Endothelial cell of umbilical vein (primary cell): ENCODE measurements around the gene SKOR2. TPM values are rescaled to one million over a fixed set of nuclear protein-coding genes. Genes with fewer than 3 reads are reported as not detected.

Experiments used
- BruUV-seq: library from RNA; stranded (reverse); fragments of 400-500 nt; replicated peaks from 2 replicates; lab custom pipeline; 2021; lab: Mats Ljungman, UMichigan
- CTCF ChIA-PET: fragments of 300-600, 350-600 bp; sonication (Branson Sonifier 250); formaldehyde crosslinking; loops from one replicate; lab custom pipeline; 2021; ENCODE audit warnings: antibody characterized with exemption, inconsistent platforms; lab: Charles Lee
- POLR2A ChIA-PET: fragments of 300-600, 350-600 bp; sonication (Branson Sonifier 250); formaldehyde crosslinking; loops from one replicate; lab custom pipeline; 2021; ENCODE audit warnings: antibody characterized with exemption, inconsistent platforms; lab: Charles Lee
- DNase-seq: peaks from one replicate; pipeline ENCODE4 v3.0.0-alpha.2; 2011; ENCODE audit warnings: low read depth, low spot score
- FAIRE-seq: peaks from 2 replicates; lab custom pipeline; 2011; peaks lifted over from hg19 to GRCh38; lab: Jason Lieb, UNC
- H2AFZ ChIP-seq: 2 replicates; pipeline ENCODE4 v1.6.0; 2012; ENCODE audit warnings: low read depth, low read length, control low read depth, inconsistent platforms
- H3K27ac ChIP-seq: 2 replicates; pipeline ENCODE4 v1.5.1; 2011; ENCODE audit warnings: low read depth, mild to moderate bottlenecking, control low read depth, low read length, moderate library complexity; ENCODE audit not compliant: insufficient read depth
- H3K27me3 ChIP-seq, 2 experiments: 2 replicates each; pipeline versions ENCODE4 v1.6.0 to v1.6.1; 2011; ENCODE audit warnings: low read length in 2 of 2, mixed read lengths in 1 of 2; ENCODE audit not compliant: control insufficient read depth in 2 of 2, insufficient read depth in 2 of 2
- H3K36me3 ChIP-seq, 2 experiments: 2 replicates in 1 of 2; 3 replicates in 1 of 2; pipeline ENCODE4 v1.5.1; 2011; ENCODE audit warnings: low read length in 2 of 2, mild to moderate bottlenecking in 1 of 2, moderate library complexity in 1 of 2; ENCODE audit not compliant: control insufficient read depth in 2 of 2, insufficient read depth in 2 of 2; ENCODE audit errors: extremely low read depth in 1 of 2
- H3K4me1 ChIP-seq: 3 replicates; pipeline ENCODE4 v1.5.1; 2011; ENCODE audit warnings: mild to moderate bottlenecking, low read length; ENCODE audit not compliant: control insufficient read depth, insufficient read depth; ENCODE audit errors: extremely low read depth
- H3K4me2 ChIP-seq: 2 replicates; pipeline ENCODE4 v1.6.1; 2011; ENCODE audit warnings: low read length, control low read depth, mixed read lengths; ENCODE audit not compliant: insufficient read depth
- H3K4me3 ChIP-seq, 3 experiments: fragments of 200-600 bp in 1 of 3; sonication (generic), shearing (Covaris generic) in 1 of 3; replicated peaks in 1 of 3; 2 replicates each; pipeline ENCODE4 v1.5.1; 2011 to 2016; ENCODE audit warnings: control low read depth in 3 of 3, low read length in 3 of 3, mild to moderate bottlenecking in 2 of 3, inconsistent platforms in 1 of 3, low read depth in 1 of 3, moderate library complexity in 1 of 3; ENCODE audit not compliant: insufficient read depth in 1 of 3
- H3K79me2 ChIP-seq: 2 replicates; pipeline ENCODE4 v1.6.0; 2012; ENCODE audit warnings: low read length, inconsistent platforms; ENCODE audit not compliant: control insufficient read depth, insufficient read depth
- H3K9ac ChIP-seq: replicated peaks from 2 replicates; pipeline ENCODE3; 2011; ENCODE audit warnings: low read length, control low read depth; ENCODE audit not compliant: insufficient read depth; ENCODE audit errors: extremely low read depth
- H3K9me1 ChIP-seq: replicated peaks from 3 replicates; pipeline ENCODE4 v1.6.0; 2011; ENCODE audit warnings: mild to moderate bottlenecking, low read length; ENCODE audit not compliant: control insufficient read depth, insufficient read depth; ENCODE audit errors: extremely low read depth
- H3K9me3 ChIP-seq: replicated peaks from 2 replicates; pipeline ENCODE4 v1.5.1; 2012; ENCODE audit warnings: low read length, inconsistent platforms; ENCODE audit not compliant: control insufficient read depth, insufficient read depth
- H4K20me1 ChIP-seq: replicated peaks from 2 replicates; pipeline ENCODE3; 2011; ENCODE audit warnings: mild to moderate bottlenecking, low read length; ENCODE audit not compliant: control insufficient read depth, insufficient read depth; ENCODE audit errors: extremely low read depth
- EZH2 ChIP-seq: IDR thresholded peaks from 2 replicates; pipeline ENCODE4 v1.6.1; 2012; ENCODE audit warnings: borderline replicate concordance, low read depth, mild to moderate bottlenecking, moderate library complexity, low read length, inconsistent platforms; ENCODE audit not compliant: severe bottlenecking
- FOS ChIP-seq: IDR thresholded peaks from 2 replicates; pipeline ENCODE4 v1.6.1; 2011; ENCODE audit warnings: mild to moderate bottlenecking, low read length, moderate library complexity, borderline replicate concordance; ENCODE audit not compliant: insufficient read depth
- GATA2 ChIP-seq: IDR thresholded peaks from 2 replicates; pipeline ENCODE4 v1.7.0; 2011; ENCODE audit warnings: low read depth, mild to moderate bottlenecking, moderate library complexity, mixed read lengths, low read length; ENCODE audit not compliant: insufficient read length, insufficient read depth
- JUN ChIP-seq: IDR thresholded peaks from 2 replicates; pipeline ENCODE4 v1.6.1; 2011; ENCODE audit warnings: borderline replicate concordance, low read depth; ENCODE audit not compliant: insufficient read length, insufficient read depth
- MYC ChIP-seq: IDR thresholded peaks from one replicate; pipeline ENCODE4 v1.6.1; 2011; ENCODE audit warnings: mild to moderate bottlenecking, low read depth, low read length
- POLR2A ChIP-seq: IDR thresholded peaks from 2 replicates; pipeline ENCODE4 v1.6.1; 2012; ENCODE audit warnings: low read depth, mild to moderate bottlenecking, control low read depth, low read length
- POLR2AphosphoS5 ChIP-seq: IDR thresholded peaks from 2 replicates; pipeline ENCODE4 v1.6.1; 2012; ENCODE audit warnings: low read depth, mild to moderate bottlenecking, control low read depth, low read length, moderate library complexity; ENCODE audit not compliant: insufficient read depth
- dilution Hi-C: fragments of 300-500 bp; cut with MboI; formaldehyde crosslinking; loops from one replicate; pipeline ENCODE4 v1.15.0; 2019; ENCODE audit warnings: low sequenced_read_pairs; ENCODE audit not compliant: extremely low pct_ligation_motif_present
- intact Hi-C: fragments of 100-400 bp; cut with micrococcal nuclease; formaldehyde crosslinking; loops from one replicate; pipeline ENCODE4 v1.10.0; 2022
- polyA plus RNA-seq, 4 experiments: library from polyadenylated mRNA; depleted of rRNA in 3 of 4; stranded (reverse) in 3 of 4; unstranded in 1 of 4; fragments of >200 nt; gene quantifications; 2 replicates each; pipeline versions ENCODE4 v1.2.1 to v1.2.3, GENCODE V29; 2011 to 2012; ENCODE audit warnings: missing spikeins in 1 of 4
- total RNA-seq: library from RNA; stranded (reverse); gene quantifications from 2 replicates; pipeline ENCODE4 v1.2.3, GENCODE V29; 2021
- TF ChIP-seq, protein P1 (sequence below), 2 donors: IDR thresholded peaks; 1 replicate in 1 of 2; 2 replicates in 1 of 2; pipeline ENCODE4 v1.5.1; 2011; ENCODE audit warnings: low read length in 2 of 2, mild to moderate bottlenecking in 2 of 2, moderate library complexity in 2 of 2, control low read depth in 1 of 2, inconsistent platforms in 1 of 2, low read depth in 1 of 2; ENCODE audit not compliant: insufficient read depth in 1 of 2; ENCODE audit errors: extremely low read depth in 1 of 2
- TF ChIP-seq, protein P2 (sequence below): IDR thresholded peaks from 2 replicates; pipeline ENCODE4 v1.6.1; 2011; ENCODE audit not compliant: insufficient read depth, insufficient read length

Gene SKOR2
- total and polyA plus RNA-seq, 2 donors (not counting 3 experiments of a cell fraction or from before 2014, with no cell fraction given), result not detected

DNA sequence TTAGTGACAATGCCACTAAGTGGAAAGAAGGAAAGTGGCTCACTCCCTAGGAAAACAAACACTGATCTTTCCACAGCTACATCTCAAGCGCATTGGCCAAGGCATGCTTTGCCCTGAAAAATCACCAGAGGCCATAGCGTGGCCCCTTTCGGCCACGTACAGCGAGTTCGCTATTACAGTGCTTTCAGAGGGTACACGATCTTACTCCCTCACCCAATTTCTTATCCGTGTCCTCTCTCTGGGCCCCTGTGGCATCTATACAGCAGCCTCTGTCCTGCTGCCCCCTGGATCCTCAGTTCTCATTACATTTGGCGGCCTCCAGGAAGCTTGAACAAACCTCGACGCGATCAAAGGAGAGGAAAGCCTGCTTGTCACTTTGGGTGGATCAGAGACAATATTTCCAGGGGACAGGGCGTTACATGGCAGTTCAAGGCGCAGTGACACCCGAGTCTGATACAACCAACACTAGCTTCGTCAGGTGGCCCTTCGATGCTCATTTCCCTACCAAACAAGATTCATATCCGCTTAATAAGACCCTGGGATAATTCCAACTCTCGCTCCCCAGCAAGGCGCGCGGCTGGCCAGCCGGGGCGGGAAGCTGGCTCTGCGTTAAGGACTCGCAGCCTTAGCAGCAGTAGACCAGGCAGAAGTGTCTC lies 941 bp downstream of the SKOR2 start:
- Histone ChIP-seq H3K36me3 (no peaks in the 10 kb centered on the region), H3K79me2 (no peaks in the 10 kb centered on the region), H3K9me1 (no peaks in the 10 kb centered on the region), H4K20me1 (no peaks in the 10 kb centered on the region), H3K27me3 (peaks cover 70 to 85% of the 10 kb centered on the region in 2 experiments), H2AFZ (no peak overlapping the region), H3K4me3 (no peak overlapping the region), H3K9ac (no peak overlapping the region), H3K4me2 (no peak overlapping the region), H3K9me3 (no peaks in the 10 kb centered on the region), H3K4me1 (no peaks in the 10 kb centered on the region), H3K27ac (no peak overlapping the region)
- DNase-seq (no peak), FAIRE-seq (no peak)
- TF ChIP-seq JUN (no peak), FOS (no peak), MYC (no peak), GATA2 (no peak), POLR2A (no peak), POLR2AphosphoS5 (no peak), EZH2 (no peak)
- TF ChIP-seq, protein P1, sequence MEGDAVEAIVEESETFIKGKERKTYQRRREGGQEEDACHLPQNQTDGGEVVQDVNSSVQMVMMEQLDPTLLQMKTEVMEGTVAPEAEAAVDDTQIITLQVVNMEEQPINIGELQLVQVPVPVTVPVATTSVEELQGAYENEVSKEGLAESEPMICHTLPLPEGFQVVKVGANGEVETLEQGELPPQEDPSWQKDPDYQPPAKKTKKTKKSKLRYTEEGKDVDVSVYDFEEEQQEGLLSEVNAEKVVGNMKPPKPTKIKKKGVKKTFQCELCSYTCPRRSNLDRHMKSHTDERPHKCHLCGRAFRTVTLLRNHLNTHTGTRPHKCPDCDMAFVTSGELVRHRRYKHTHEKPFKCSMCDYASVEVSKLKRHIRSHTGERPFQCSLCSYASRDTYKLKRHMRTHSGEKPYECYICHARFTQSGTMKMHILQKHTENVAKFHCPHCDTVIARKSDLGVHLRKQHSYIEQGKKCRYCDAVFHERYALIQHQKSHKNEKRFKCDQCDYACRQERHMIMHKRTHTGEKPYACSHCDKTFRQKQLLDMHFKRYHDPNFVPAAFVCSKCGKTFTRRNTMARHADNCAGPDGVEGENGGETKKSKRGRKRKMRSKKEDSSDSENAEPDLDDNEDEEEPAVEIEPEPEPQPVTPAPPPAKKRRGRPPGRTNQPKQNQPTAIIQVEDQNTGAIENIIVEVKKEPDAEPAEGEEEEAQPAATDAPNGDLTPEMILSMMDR (IDR thresholded peaks at IDR 0.05; ENCODE audit: extremely low read depth in 1 of 2, insufficient read depth in 1 of 2, low read depth in 1 of 2, low read length in 2 of 2), result no peak
- TF ChIP-seq, protein P2, sequence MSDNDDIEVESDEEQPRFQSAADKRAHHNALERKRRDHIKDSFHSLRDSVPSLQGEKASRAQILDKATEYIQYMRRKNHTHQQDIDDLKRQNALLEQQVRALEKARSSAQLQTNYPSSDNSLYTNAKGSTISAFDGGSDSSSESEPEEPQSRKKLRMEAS, result no peak
- dilution Hi-C loops, result no loop called here
- no TSS peak for BruUV-seq
- ChIA-PET CTCF (interaction anchor here (1.0 kb wide), 1 partner anchor 498 kb away, joined by 3 read pairs; no protein-coding TSS in a partner anchor), POLR2A (no interaction called here)
- intact Hi-C loops, result no loop called here
